Caco-2 (cell line): ENCODE results near the gene L3MBTL2. TPM values are rescaled to one million over a fixed set of nuclear protein-coding genes. Genes with fewer than 3 reads are reported as not detected.

Experiments
- BruUV-seq: library from RNA; stranded (reverse); fragments of 400-500 nt; replicated peaks from 2 replicates; lab custom pipeline; 2021; lab: Mats Ljungman, UMichigan
- CTCF ChIA-PET: fragments of 300-600 bp; sonication (Branson Sonifier 250); formaldehyde crosslinking; loops from one replicate; lab custom pipeline; 2022; ENCODE audit warnings: antibody characterized with exemption; lab: Charles Lee
- POLR2A ChIA-PET: fragments of 300-600 bp; sonication (Branson Sonifier 250); formaldehyde crosslinking; loops from one replicate; lab custom pipeline; 2022; ENCODE audit warnings: antibody characterized with exemption; lab: Charles Lee
- DNase-seq, 2 experiments: peaks; one replicate each; pipeline versions ENCODE4 v3.0.0 to v3.0.0-alpha.2; 2020 to 2022
- H3K27me3 ChIP-seq: replicated peaks from 2 replicates; pipeline ENCODE4 v1.6.0; 2011; ENCODE audit warnings: low read length; ENCODE audit not compliant: control insufficient read depth, insufficient read depth
- H3K36me3 ChIP-seq: 2 replicates; pipeline ENCODE4 v1.5.1; 2011; ENCODE audit warnings: low read length; ENCODE audit not compliant: control insufficient read depth, insufficient read depth
- H3K4me1 ChIP-seq: fragments of 250-450 bp; sonication (Bioruptor Pico); 2 replicates; pipeline ENCODE4 v1.5.1; 2020; ENCODE audit warnings: mild to moderate bottlenecking
- H3K4me3 ChIP-seq: 2 replicates; pipeline ENCODE4 v1.5.1; 2011; ENCODE audit warnings: low read depth, mild to moderate bottlenecking, control low read depth, low read length
- H3K9me3 ChIP-seq: fragments of 250-450 bp; sonication (Bioruptor Pico); 2 replicates; pipeline ENCODE4 v1.5.1; 2020; ENCODE audit warnings: mild to moderate bottlenecking, moderate library complexity
- H3K27ac Mint-ChIP-seq: one replicate; pipeline ENCODE4 v1.8.0; 2022; ENCODE audit warnings: mixed read lengths; ENCODE audit not compliant: unreplicated experiment
- H3K27me3 Mint-ChIP-seq: one replicate; pipeline ENCODE4 v1.8.0; 2022; ENCODE audit warnings: mixed read lengths; ENCODE audit not compliant: insufficient read depth, unreplicated experiment
- H3K36me3 Mint-ChIP-seq: one replicate; pipeline ENCODE4 v1.8.0; 2022; ENCODE audit warnings: mild to moderate bottlenecking, mixed read lengths; ENCODE audit not compliant: insufficient read depth, unreplicated experiment
- H3K4me1 Mint-ChIP-seq: one replicate; pipeline ENCODE4 v1.8.0; 2022; ENCODE audit warnings: low read depth, mixed read lengths; ENCODE audit not compliant: unreplicated experiment
- H3K4me3 Mint-ChIP-seq: one replicate; pipeline ENCODE4 v1.8.0; 2022; ENCODE audit warnings: mild to moderate bottlenecking, moderate library complexity, mixed read lengths; ENCODE audit not compliant: unreplicated experiment
- H3K9me3 Mint-ChIP-seq: one replicate; pipeline ENCODE4 v1.8.0; 2022; ENCODE audit warnings: mixed read lengths; ENCODE audit not compliant: unreplicated experiment
- intact Hi-C: fragments of 100-400 bp; cut with micrococcal nuclease; formaldehyde crosslinking; loops from one replicate; pipeline ENCODE4 v1.10.0; 2022; ENCODE audit not compliant: unreplicated experiment
- total RNA-seq: library from RNA; stranded (reverse); gene quantifications from 2 replicates; pipeline ENCODE4 v1.2.3, GENCODE V29; 2022
- TF ChIP-seq, protein P1 (sequence below), 2 experiments: fragments of 200-600 bp in 1 of 2; IDR thresholded peaks; 1 replicate in 1 of 2; 2 replicates in 1 of 2; pipeline versions ENCODE4 v1.5.1 to v1.8.0; 2011 to 2022; ENCODE audit warnings: antibody characterized with exemption in 1 of 2, control low read depth in 1 of 2, inconsistent platforms in 1 of 2, low read depth in 1 of 2, low read length in 1 of 2, mild to moderate bottlenecking in 1 of 2, moderate library complexity in 1 of 2; ENCODE audit not compliant: insufficient read depth in 1 of 2, severe bottlenecking in 1 of 2, unreplicated experiment in 1 of 2

The L3MBTL2 gene
- total RNA-seq, 1 experiment from 2014 or later = 24.3 TPM

- intact Hi-C loops = no loop called here
- BruUV-seq = no TSS peak
- POLR2A ChIA-PET = no interaction called here
Measured at GRCh38 chr22:41263704-41264103, 58.6 kb downstream of the L3MBTL2 start.

DNA sequence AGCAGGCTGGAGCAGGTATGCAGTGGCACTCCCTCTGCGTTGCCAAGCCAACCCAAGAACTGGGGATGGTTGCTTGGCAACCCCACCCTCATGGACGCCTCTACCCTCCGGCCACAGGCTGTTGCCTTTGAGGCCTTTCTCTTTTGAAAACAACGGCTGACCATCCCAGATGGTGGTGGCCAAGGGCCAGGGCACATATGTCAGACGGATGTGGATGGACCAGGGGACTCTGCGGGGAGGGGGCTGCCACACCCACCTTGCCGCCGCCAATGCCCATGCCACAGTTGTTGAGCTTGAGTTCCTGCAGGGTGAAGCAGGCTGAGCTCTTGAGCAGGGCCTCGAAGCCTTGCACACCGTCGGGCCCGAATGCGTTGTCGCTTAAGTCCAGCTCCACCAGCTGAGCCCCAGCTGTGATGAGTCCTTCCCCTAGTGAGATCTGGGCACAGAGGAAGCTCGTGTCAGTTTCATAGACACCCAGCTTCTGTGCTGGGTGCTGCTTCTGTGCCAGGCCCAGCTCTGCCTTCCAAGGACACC is 59.4 kb downstream of the L3MBTL2 start:
- H3K27ac Mint-ChIP-seq = no peak overlapping the region
- no peaks in the 10 kb centered on the region; the same call in 1 of the 2 replicates for H3K36me3 ChIP-seq

More at GRCh38 chr22:41263704-41264103, 58.6 kb downstream of the L3MBTL2 start:
- TF ChIP-seq, protein P1, sequence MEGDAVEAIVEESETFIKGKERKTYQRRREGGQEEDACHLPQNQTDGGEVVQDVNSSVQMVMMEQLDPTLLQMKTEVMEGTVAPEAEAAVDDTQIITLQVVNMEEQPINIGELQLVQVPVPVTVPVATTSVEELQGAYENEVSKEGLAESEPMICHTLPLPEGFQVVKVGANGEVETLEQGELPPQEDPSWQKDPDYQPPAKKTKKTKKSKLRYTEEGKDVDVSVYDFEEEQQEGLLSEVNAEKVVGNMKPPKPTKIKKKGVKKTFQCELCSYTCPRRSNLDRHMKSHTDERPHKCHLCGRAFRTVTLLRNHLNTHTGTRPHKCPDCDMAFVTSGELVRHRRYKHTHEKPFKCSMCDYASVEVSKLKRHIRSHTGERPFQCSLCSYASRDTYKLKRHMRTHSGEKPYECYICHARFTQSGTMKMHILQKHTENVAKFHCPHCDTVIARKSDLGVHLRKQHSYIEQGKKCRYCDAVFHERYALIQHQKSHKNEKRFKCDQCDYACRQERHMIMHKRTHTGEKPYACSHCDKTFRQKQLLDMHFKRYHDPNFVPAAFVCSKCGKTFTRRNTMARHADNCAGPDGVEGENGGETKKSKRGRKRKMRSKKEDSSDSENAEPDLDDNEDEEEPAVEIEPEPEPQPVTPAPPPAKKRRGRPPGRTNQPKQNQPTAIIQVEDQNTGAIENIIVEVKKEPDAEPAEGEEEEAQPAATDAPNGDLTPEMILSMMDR (IDR thresholded peaks at IDR 0.05; ENCODE audit: insufficient read depth in 1 of 2, low read depth in 1 of 2, low read length in 1 of 2, severe bottlenecking in 1 of 2, unreplicated experiment in 1 of 2) = no peak
- Histone ChIP-seq H3K9me3 (no peaks in the 10 kb centered on the region), H3K4me3 (no peak overlapping the region), H3K36me3 (peaks cover 1% of the 10 kb centered on the region), H3K27me3 (no peaks in the 10 kb centered on the region), H3K4me1 (no peaks in the 10 kb centered on the region)
- no peak overlapping the region for H3K4me3 Mint-ChIP-seq
- H3K27me3 Mint-ChIP-seq = no peaks in the 10 kb centered on the region
- CTCF ChIA-PET = interaction anchor here (0.6 kb wide), 1 partner anchor 1397 kb away, joined by 3 read pairs; no protein-coding TSS in a partner anchor
- peaks cover 57% of the 10 kb centered on the region for H3K36me3 Mint-ChIP-seq
- H3K4me1 Mint-ChIP-seq = no peaks in the 10 kb centered on the region
- DNase-seq = no peak
- H3K27ac Mint-ChIP-seq = no peak overlapping the region
- no peaks in the 10 kb centered on the region for H3K9me3 Mint-ChIP-seq

DNA sequence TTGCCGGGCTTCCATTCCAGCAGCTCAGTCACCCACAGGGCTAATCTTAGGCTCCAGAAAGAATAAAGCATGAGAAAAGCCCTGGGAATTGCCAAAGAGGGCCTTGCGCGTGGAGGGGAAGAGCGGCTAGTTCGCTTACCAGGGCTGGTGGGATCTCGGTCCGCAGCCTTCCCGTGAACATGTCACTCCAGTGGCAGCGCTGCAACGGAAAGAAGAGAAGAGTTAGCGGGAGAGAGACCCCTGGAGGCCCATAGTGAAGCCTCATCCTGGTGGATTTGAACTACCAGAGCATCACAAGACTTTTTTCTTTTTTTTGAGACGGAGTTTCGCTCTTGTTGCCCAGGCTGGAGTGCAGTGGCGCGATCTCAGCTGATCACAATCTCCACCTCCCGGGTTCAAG is 62.8 kb downstream of the L3MBTL2 start:
- peaks cover 85% of the 10 kb centered on the region for H3K36me3 Mint-ChIP-seq
- Histone ChIP-seq H3K9me3 (no peaks in the 10 kb centered on the region), H3K36me3 (no peaks in the 10 kb centered on the region; the same call in 1 of the 2 replicates), H3K4me1 (no peaks in the 10 kb centered on the region), H3K4me3 (no peak overlapping the region), H3K27me3 (no peaks in the 10 kb centered on the region)
- no peaks in the 10 kb centered on the region for H3K4me1 Mint-ChIP-seq
- no peaks in the 10 kb centered on the region for H3K9me3 Mint-ChIP-seq
- DNase-seq = no peak
- H3K27ac Mint-ChIP-seq = no peak overlapping the region
- no TSS peak for BruUV-seq
- POLR2A ChIA-PET = no interaction called here
- intact Hi-C loops = no loop called here
- no peaks in the 10 kb centered on the region for H3K27me3 Mint-ChIP-seq
- CTCF ChIA-PET = no interaction called here
- no peak overlapping the region for H3K4me3 Mint-ChIP-seq
- TF ChIP-seq, protein P1 (IDR thresholded peaks at IDR 0.05; ENCODE audit: insufficient read depth in 1 of 2, low read depth in 1 of 2, low read length in 1 of 2, severe bottlenecking in 1 of 2, unreplicated experiment in 1 of 2) = no peak

More for the DNA sequence above, 59.4 kb downstream of the L3MBTL2 start:
- H3K27me3 Mint-ChIP-seq = no peaks in the 10 kb centered on the region
- H3K4me3 ChIP-seq = no peak overlapping the region
- peaks cover 65% of the 10 kb centered on the region for H3K36me3 Mint-ChIP-seq
- BruUV-seq = no TSS peak
- intact Hi-C loops = no loop called here
- no peaks in the 10 kb centered on the region for H3K4me1 ChIP-seq
- ChIA-PET POLR2A (interaction anchor here (0.6 kb wide), 1 partner anchor 117 kb away, joined by 5 read pairs; the partner anchor contains the start of gene TEF), CTCF (interaction anchor here (1.4 kb wide), 1 partner anchor 27 kb away, joined by 4 read pairs; no protein-coding TSS in a partner anchor)
- H3K4me3 Mint-ChIP-seq = no peak overlapping the region
- H3K9me3 Mint-ChIP-seq = no peaks in the 10 kb centered on the region
- H3K9me3 ChIP-seq = no peaks in the 10 kb centered on the region
- H3K27me3 ChIP-seq = no peaks in the 10 kb centered on the region
- H3K4me1 Mint-ChIP-seq = no peaks in the 10 kb centered on the region
- DNase-seq = no peak
- TF ChIP-seq, protein P1 (IDR thresholded peaks at IDR 0.05; ENCODE audit: insufficient read depth in 1 of 2, low read depth in 1 of 2, low read length in 1 of 2, severe bottlenecking in 1 of 2, unreplicated experiment in 1 of 2) = no peak
